H4 (cell line): Measurements from ENCODE around the gene CEP170B. TPM values are rescaled to one million over a fixed set of nuclear protein-coding genes. Genes with fewer than 3 reads are reported as not detected.

Experiments used
- DNase-seq: peaks from one replicate; pipeline ENCODE4 v3.0.0-alpha.2; 2015; ENCODE audit warnings: low spot score
- total RNA-seq: library from RNA; depleted of rRNA; stranded (reverse); fragments of >200 nt; shearing (Covaris generic); gene quantifications from 2 replicates; pipeline ENCODE4 v1.2.3, GENCODE V29; 2014

The CEP170B gene
- total RNA-seq, 1 experiment from 2014 or later, result 3.5 TPM

- no peak for DNase-seq
These were observed 1.6 kb downstream of the CEP170B start for GRCh38 chr14:104866451-104867370.

- DNase-seq, result no peak
These were observed 2.4 kb downstream of the CEP170B start for GRCh38 chr14:104867371-104868059.

GRCh38 chr14:104868060-104868740 is 3.1 kb downstream of the CEP170B start:
- DNase-seq, result no peak

- DNase-seq, result no peak
These were observed 3.9 kb downstream of the CEP170B start for GRCh38 chr14:104868811-104869572.

- no peak for DNase-seq
These were observed 4.8 kb downstream of the CEP170B start for GRCh38 chr14:104869669-104870367.

- no peak for DNase-seq
These were observed 5.5 kb downstream of the CEP170B start for GRCh38 chr14:104870368-104871144.

- DNase-seq, result no peak
These were observed 6.1 kb downstream of the CEP170B start for GRCh38 chr14:104871145-104871655.

- DNase-seq, result no peak
These were observed 6.8 kb downstream of the CEP170B start for GRCh38 chr14:104871656-104872468.

- no peak for DNase-seq
These were observed 7.6 kb downstream of the CEP170B start for GRCh38 chr14:104872469-104873341.

- DNase-seq, result no peak
These were observed 8.4 kb downstream of the CEP170B start for GRCh38 chr14:104873380-104874055.

GRCh38 chr14:104874110-104874531 is 9.1 kb downstream of the CEP170B start:
- DNase-seq, result no peak

- no peak for DNase-seq
These were observed 9.7 kb downstream of the CEP170B start for GRCh38 chr14:104874571-104875411.

- DNase-seq, result no peak
These were observed 10.3 kb downstream of the CEP170B start for GRCh38 chr14:104875412-104875751.

- DNase-seq, result no peak
These were observed 10.7 kb downstream of the CEP170B start for GRCh38 chr14:104875811-104876210.

GRCh38 chr14:104876251-104876699 is 11.2 kb downstream of the CEP170B start:
- no peak for DNase-seq

GRCh38 chr14:104877066-104877805 is 12.2 kb downstream of the CEP170B start:
- DNase-seq, result no peak
